ENCODE data around the gene MXD4.

The MXD4 gene

GRCh38 chr4:2261853-2262144, at the start of gene MXD4:
Gene MXD4, minus strand, starts transcription at chr4:2262109. Its CDS starts 129 bp downstream, at chr4:2261980.
- H3K4me3 Mint-ChIP-seq, result peak within 1 kb of the TSS; percentile 66
- peak within 1 kb of the TSS; percentile 61 for H3K27ac Mint-ChIP-seq
- H3K9me3 Mint-ChIP-seq, result no peaks in the 10 kb centered on the region
- ATAC-seq (peak; percentile 0), DNase-seq (ENCODE audit: low spot score in 2 of 2) (no peak)
- peaks cover 6% of the 10 kb centered on the region for H3K4me1 Mint-ChIP-seq
- H3K36me3 Mint-ChIP-seq, result peaks cover 8% of the 10 kb centered on the region

DNA sequence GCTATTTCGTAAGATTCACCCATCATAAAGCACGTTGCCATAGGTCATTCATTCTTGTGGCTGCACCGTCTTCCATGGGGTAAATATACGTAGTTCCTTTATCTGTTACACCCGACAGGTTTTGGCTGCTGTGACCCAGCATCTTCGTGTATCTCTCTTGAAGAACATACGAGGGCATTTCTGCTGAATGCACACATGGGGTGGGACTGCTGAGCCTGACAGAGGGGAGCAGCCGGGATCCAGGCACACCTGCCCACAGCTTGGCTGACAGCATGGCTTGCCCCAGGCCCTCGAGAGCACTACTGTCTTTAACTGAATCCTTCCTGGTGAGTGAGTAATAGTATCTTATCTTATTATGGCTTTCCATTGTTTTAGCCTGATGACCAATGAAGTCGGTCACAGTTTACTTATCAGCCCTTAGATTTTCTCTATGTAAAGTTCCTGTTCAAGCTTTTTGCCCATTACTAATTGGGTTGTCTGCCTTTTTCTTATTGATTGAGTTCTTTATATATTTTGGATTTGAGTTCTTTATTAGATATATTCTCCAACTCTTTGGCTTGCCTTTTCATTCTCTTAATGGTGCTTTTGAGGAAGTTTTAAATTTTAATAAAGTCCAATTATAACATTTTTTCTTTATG, 45.0 kb upstream of the MXD4 start:
- H3K4me3 Mint-ChIP-seq, result no peak overlapping the region
- peaks cover 11% of the 10 kb centered on the region for H3K36me3 Mint-ChIP-seq
- peak overlapping the region; percentile 12 for H3K27ac Mint-ChIP-seq
- ATAC-seq (no peak), DNase-seq (ENCODE audit: low spot score in 2 of 2) (peak in 1 of 2 donors; percentile 34)
- peaks cover 4% of the 10 kb centered on the region for H3K9me3 Mint-ChIP-seq
- no peaks in the 10 kb centered on the region for H3K4me1 Mint-ChIP-seq

DNA sequence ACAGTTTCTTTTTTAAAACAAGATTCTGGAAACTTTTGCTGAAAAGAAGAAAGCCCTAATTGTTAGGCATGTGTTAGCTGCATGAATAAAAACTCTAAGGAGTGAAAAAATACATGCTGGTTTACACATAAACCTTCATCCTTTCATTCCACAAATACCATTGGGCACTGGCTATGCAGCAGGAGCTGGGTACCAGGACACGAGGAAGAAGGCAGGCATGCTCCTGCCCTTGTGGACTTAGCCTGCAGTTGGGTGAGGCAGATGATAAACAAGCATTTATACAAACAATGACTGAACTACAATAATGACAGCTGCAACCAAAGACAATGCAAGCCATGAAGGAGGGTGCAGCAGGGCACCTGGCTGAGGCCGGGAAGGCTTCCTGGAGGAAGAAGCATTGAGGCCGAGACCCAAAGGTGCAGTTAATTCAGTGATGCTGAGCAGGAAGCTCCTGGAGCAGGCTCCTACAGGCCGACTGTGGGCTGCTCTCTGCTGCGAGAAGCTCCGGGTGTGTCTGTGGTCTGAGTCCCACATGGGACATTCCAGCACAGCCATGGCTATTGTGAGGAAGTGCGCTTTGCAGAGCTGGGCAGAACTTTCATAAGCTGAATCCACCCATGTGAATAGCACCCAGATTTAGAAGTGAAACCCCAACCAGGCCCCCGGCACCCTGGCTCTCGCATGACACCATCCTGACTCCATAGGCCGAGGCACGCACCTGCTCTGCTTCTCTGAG, 44.0 kb upstream of the MXD4 start:
- ATAC-seq (no peak), DNase-seq (ENCODE audit: low spot score in 2 of 2) (peak in 1 of 2 donors; percentile 28)
- Mint-ChIP-seq H3K36me3 (peaks cover 17% of the 10 kb centered on the region), H3K4me3 (no peak overlapping the region), H3K9me3 (peaks cover 4% of the 10 kb centered on the region), H3K4me1 (no peaks in the 10 kb centered on the region), H3K27ac (no peak overlapping the region)

GRCh38 chr4:2304877-2305561, 43.1 kb upstream of the MXD4 start:
- Mint-ChIP-seq H3K9me3 (peaks cover 4% of the 10 kb centered on the region), H3K36me3 (peaks cover 17% of the 10 kb centered on the region), H3K4me3 (no peak overlapping the region), H3K27ac (no peak overlapping the region), H3K4me1 (no peaks in the 10 kb centered on the region)
- ATAC-seq, result no peak
- peak in 1 of 2 donors; percentile 40 for DNase-seq (ENCODE audit: low spot score in 2 of 2)

- no peak overlapping the region for H3K27ac Mint-ChIP-seq
- no peak for ATAC-seq
Measured at GRCh38 chr4:2304321-2304876, 42.5 kb upstream of the MXD4 start.

GRCh38 chr4:2303686-2304320, 41.9 kb upstream of the MXD4 start:
- ATAC-seq (no peak), DNase-seq (ENCODE audit: low spot score in 2 of 2) (peak in 1 of 2 donors; percentile 43)
- H3K36me3 Mint-ChIP-seq, result peaks cover 17% of the 10 kb centered on the region
- no peak overlapping the region for H3K27ac Mint-ChIP-seq
- H3K4me1 Mint-ChIP-seq, result no peaks in the 10 kb centered on the region
- no peak overlapping the region for H3K4me3 Mint-ChIP-seq
- H3K9me3 Mint-ChIP-seq, result peaks cover 4% of the 10 kb centered on the region

More at GRCh38 chr4:2304321-2304876, 42.5 kb upstream of the MXD4 start:
- DNase-seq (ENCODE audit: low spot score in 2 of 2), result no peak
- Mint-ChIP-seq H3K36me3 (peaks cover 17% of the 10 kb centered on the region), H3K4me1 (no peaks in the 10 kb centered on the region), H3K4me3 (no peak overlapping the region), H3K9me3 (peaks cover 4% of the 10 kb centered on the region)

GRCh38 chr4:2303121-2303685, 41.3 kb upstream of the MXD4 start:
- no peak overlapping the region for H3K27ac Mint-ChIP-seq
- ATAC-seq (no peak), DNase-seq (ENCODE audit: low spot score in 2 of 2) (peak in 1 of 2 donors; percentile 39)
- no peak overlapping the region for H3K4me3 Mint-ChIP-seq
- H3K9me3 Mint-ChIP-seq, result peaks cover 4% of the 10 kb centered on the region
- no peaks in the 10 kb centered on the region for H3K4me1 Mint-ChIP-seq
- H3K36me3 Mint-ChIP-seq, result peaks cover 17% of the 10 kb centered on the region

DNA sequence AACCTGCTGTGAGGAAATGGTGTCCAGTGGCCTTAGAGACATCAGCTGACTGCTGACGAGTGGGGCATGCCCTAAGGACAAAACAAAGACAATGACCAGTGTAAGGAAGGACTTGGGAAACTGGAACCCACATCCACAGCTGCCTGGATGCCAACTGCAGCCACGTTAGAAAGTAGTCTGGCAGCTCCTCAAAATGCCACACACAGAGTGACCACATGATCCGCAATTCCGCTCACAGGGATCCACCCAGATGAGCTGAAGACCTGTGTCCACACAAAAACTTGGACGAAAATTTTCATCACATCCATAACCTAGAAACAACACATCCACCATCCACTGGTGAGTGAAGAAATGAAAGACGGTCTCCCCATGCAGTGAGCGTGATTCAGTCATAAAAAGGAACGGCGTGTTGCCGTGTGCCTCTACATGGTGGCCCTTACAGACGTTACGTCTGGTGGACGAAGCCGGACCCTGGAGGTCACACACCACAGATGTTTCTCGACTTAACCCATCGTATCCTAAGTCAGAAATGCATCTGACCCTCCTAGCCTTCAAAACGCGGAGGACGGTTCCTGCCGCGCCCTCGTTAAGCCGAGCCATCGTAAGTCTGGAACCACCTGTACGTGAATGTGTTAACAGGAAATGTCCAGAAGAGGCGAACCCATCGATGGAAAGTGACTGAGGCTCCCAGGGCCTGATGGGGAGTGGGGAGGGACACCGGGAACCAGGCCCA, 40.6 kb upstream of the MXD4 start:
- no peak overlapping the region for H3K27ac Mint-ChIP-seq
- no peak overlapping the region for H3K4me3 Mint-ChIP-seq
- H3K4me1 Mint-ChIP-seq, result peaks cover 5% of the 10 kb centered on the region
- no peaks in the 10 kb centered on the region for H3K9me3 Mint-ChIP-seq
- DNase-seq (ENCODE audit: low spot score in 2 of 2), result no peak
- H3K36me3 Mint-ChIP-seq, result peaks cover 17% of the 10 kb centered on the region
- ATAC-seq, result no peak

DNA sequence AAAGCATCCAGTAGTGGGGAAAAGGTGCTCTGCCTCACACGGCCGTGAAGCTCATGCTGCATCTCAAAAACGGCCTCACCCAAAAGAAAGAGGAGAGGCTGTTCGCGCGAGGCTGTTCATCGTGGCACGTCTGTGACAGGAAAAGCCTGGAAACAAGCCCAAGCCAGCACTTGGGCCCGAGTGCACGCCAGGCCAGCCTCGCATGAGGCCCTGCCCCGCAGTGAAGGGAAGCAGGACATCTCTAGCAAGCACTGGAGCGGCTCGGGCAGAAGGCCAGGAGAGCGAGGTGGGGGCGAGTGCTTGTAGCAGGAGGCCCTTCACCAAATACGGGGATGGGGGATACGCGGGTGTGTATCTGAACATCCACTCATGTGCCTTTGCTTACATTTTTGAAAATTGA, 39.9 kb upstream of the MXD4 start:
- H3K27ac Mint-ChIP-seq, result no peak overlapping the region
- H3K4me3 Mint-ChIP-seq, result no peak overlapping the region
- H3K4me1 Mint-ChIP-seq, result peaks cover 9% of the 10 kb centered on the region
- DNase-seq (ENCODE audit: low spot score in 2 of 2) (no peak), ATAC-seq (no peak)
- no peaks in the 10 kb centered on the region for H3K9me3 Mint-ChIP-seq
- peaks cover 17% of the 10 kb centered on the region for H3K36me3 Mint-ChIP-seq

GRCh38 chr4:2301225-2301642, 39.3 kb upstream of the MXD4 start:
- H3K4me1 Mint-ChIP-seq, result peaks cover 9% of the 10 kb centered on the region
- ATAC-seq (no peak), DNase-seq (ENCODE audit: low spot score in 2 of 2) (no peak)
- H3K36me3 Mint-ChIP-seq, result peaks cover 17% of the 10 kb centered on the region
- no peak overlapping the region for H3K4me3 Mint-ChIP-seq
- no peaks in the 10 kb centered on the region for H3K9me3 Mint-ChIP-seq
- peak overlapping the region; percentile 40 for H3K27ac Mint-ChIP-seq

GRCh38 chr4:2300431-2301224, 38.7 kb upstream of the MXD4 start:
- Mint-ChIP-seq H3K9me3 (no peaks in the 10 kb centered on the region), H3K27ac (peak overlapping the region; percentile 40)

DNA sequence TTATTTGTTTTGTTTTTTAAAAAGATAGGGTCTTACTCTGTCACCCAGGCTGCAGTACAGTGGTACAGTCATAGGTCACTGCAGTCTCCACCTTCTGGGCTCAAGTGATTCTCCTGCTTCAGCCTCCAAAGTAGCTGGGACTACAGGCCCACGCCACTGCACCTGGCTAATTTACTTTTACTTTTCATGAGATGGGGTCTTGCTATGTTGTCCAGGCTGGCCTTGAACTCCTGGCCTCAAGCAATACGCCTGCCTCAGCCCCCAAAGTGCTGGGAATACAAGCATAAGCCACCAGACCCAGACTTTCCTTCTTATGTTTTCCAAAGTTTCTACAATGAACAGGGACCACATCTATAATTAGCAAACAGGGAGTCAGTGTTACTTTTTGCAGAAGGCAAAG, 37.9 kb upstream of the MXD4 start:
- peak overlapping the region; percentile 66 for H3K27ac Mint-ChIP-seq
- ATAC-seq (no peak), DNase-seq (ENCODE audit: low spot score in 2 of 2) (no peak)
- H3K4me1 Mint-ChIP-seq, result peaks cover 18% of the 10 kb centered on the region
- no peaks in the 10 kb centered on the region for H3K9me3 Mint-ChIP-seq
- peaks cover 11% of the 10 kb centered on the region for H3K36me3 Mint-ChIP-seq
- no peak overlapping the region for H3K4me3 Mint-ChIP-seq

More at GRCh38 chr4:2300431-2301224, 38.7 kb upstream of the MXD4 start:
- Mint-ChIP-seq H3K4me1 (peaks cover 13% of the 10 kb centered on the region), H3K36me3 (peaks cover 11% of the 10 kb centered on the region), H3K4me3 (no peak overlapping the region)
- no peak for ATAC-seq
- no peak for DNase-seq (ENCODE audit: low spot score in 2 of 2)

DNA sequence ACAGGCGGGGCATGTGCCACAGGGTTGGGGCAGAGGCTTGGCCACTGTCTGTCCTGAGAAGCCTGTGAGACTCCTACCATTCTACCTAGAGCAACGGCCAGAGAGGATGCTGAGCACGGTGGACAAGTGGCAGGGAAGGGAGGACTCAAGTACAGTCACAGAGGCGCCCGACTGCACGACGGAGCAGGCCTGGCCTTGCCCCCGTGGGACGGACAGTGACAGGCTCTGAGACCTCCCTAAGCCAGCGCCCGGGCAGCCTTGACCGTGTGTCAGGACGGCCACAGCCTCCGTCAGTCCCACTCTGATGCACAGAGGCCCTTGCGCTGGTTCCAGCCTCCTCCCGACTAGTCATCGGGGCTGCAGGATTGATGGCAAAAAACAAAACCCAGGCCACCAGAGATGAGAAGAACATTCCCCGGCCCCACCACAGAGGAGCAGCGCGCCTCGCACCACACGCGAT, 36.7 kb upstream of the MXD4 start:
- peaks cover 11% of the 10 kb centered on the region for H3K36me3 Mint-ChIP-seq
- H3K9me3 Mint-ChIP-seq, result no peaks in the 10 kb centered on the region
- ATAC-seq (no peak), DNase-seq (ENCODE audit: low spot score in 2 of 2) (no peak)
- H3K4me3 Mint-ChIP-seq, result no peak overlapping the region
- peak overlapping the region; percentile 66 for H3K27ac Mint-ChIP-seq
- peaks cover 18% of the 10 kb centered on the region for H3K4me1 Mint-ChIP-seq

All from stimulated activated effector memory CD8-positive, alpha-beta T cell treated with anti-CD3 and anti-CD28 coated beads, Interleukin-12 subunit alpha, Interleukin-12 subunit beta, amount 100 ng/mL, for 72 hours (primary cell).